Muscle layer of colon (tissue), 2 donors: ENCODE measurements around the gene MEGF10.
"Not testable (repeated sequence)": the region's sequence is repeated elsewhere in the genome, so short reads cannot be mapped to it uniquely, and the experiment has no call there.

Experiments used
- H3K27ac ChIP-seq: one replicate; pipeline ENCODE4 v1.7.0; 2013; ENCODE audit warnings: low read depth, mild to moderate bottlenecking, low read length, moderate library complexity
- H3K27me3 ChIP-seq, 2 donors: one replicate each; pipeline ENCODE4 v1.7.0; 2013; ENCODE audit warnings: low read length in 2 of 2, mild to moderate bottlenecking in 2 of 2; ENCODE audit not compliant: insufficient read depth in 2 of 2, control insufficient read depth in 1 of 2
- H3K36me3 ChIP-seq: one replicate; pipeline ENCODE4 v1.7.0; 2013; ENCODE audit warnings: mild to moderate bottlenecking, low read length; ENCODE audit not compliant: insufficient read depth
- H3K4me1 ChIP-seq: one replicate; pipeline ENCODE4 v1.7.0; 2013; ENCODE audit warnings: mild to moderate bottlenecking, low read length; ENCODE audit not compliant: insufficient read depth
- H3K4me3 ChIP-seq, 2 donors: one replicate each; pipeline ENCODE4 v1.7.0; 2013; ENCODE audit warnings: low read length in 2 of 2, low read depth in 1 of 2, mild to moderate bottlenecking in 1 of 2, moderate library complexity in 1 of 2
- H3K9ac ChIP-seq: one replicate; pipeline ENCODE4 v1.7.0; 2013; ENCODE audit warnings: low read length
- H3K9me3 ChIP-seq: one replicate; pipeline ENCODE4 v1.7.0; 2013; ENCODE audit warnings: mild to moderate bottlenecking, low read length
- donor health status: abdominal sarcoma.
- donor health status: Adenocarcinoma of cecum.

Gene MEGF10

GRCh38 chr5:127299678-127300077, 9.1 kb downstream of the MEGF10 start:
- H3K9ac ChIP-seq = no peak overlapping the region
- H3K27me3 ChIP-seq = no peaks in the 10 kb centered on the region
- no peak overlapping the region for H3K27ac ChIP-seq
- H3K9me3 ChIP-seq = no peaks in the 10 kb centered on the region
- no peaks in the 10 kb centered on the region for H3K36me3 ChIP-seq
- no peaks in the 10 kb centered on the region for H3K4me1 ChIP-seq
- no peak overlapping the region for H3K4me3 ChIP-seq

GRCh38 chr5:127302509-127302908, 11.9 kb downstream of the MEGF10 start:
- Histone ChIP-seq H3K36me3 (no peaks in the 10 kb centered on the region), H3K27ac (no peak overlapping the region), H3K9me3 (no peaks in the 10 kb centered on the region), H3K27me3 (no peaks in the 10 kb centered on the region), H3K4me1 (no peaks in the 10 kb centered on the region), H3K4me3 (no peak overlapping the region), H3K9ac (no peak overlapping the region)

GRCh38 chr5:127303404-127303803, 12.8 kb downstream of the MEGF10 start:
- H3K27me3 ChIP-seq = no peaks in the 10 kb centered on the region
- H3K9me3 ChIP-seq = no peaks in the 10 kb centered on the region
- H3K36me3 ChIP-seq = no peaks in the 10 kb centered on the region
- H3K9ac ChIP-seq = no peak overlapping the region
- H3K27ac ChIP-seq = no peak overlapping the region
- H3K4me3 ChIP-seq = no peak overlapping the region
- H3K4me1 ChIP-seq = no peaks in the 10 kb centered on the region

- H3K4me1 ChIP-seq = no peaks in the 10 kb centered on the region
- H3K4me3 ChIP-seq = no peak overlapping the region
- no peak overlapping the region for H3K27ac ChIP-seq
Observed at GRCh38 chr5:127305493-127305892, 14.9 kb downstream of the MEGF10 start.

GRCh38 chr5:127306036-127306435, 15.4 kb downstream of the MEGF10 start:
- no peak overlapping the region for H3K4me3 ChIP-seq
- H3K36me3 ChIP-seq = no peaks in the 10 kb centered on the region
- H3K4me1 ChIP-seq = no peaks in the 10 kb centered on the region
- no peaks in the 10 kb centered on the region for H3K27me3 ChIP-seq
- H3K9ac ChIP-seq = no peak overlapping the region
- H3K27ac ChIP-seq = no peak overlapping the region
- H3K9me3 ChIP-seq = no peaks in the 10 kb centered on the region

More at GRCh38 chr5:127305493-127305892, 14.9 kb downstream of the MEGF10 start:
- no peak overlapping the region for H3K9ac ChIP-seq
- H3K27me3 ChIP-seq = no peaks in the 10 kb centered on the region
- H3K36me3 ChIP-seq = no peaks in the 10 kb centered on the region
- H3K9me3 ChIP-seq = no peaks in the 10 kb centered on the region

- Histone ChIP-seq H3K9ac (no peak overlapping the region), H3K27me3 (no peaks in the 10 kb centered on the region), H3K4me3 (no peak overlapping the region), H3K27ac (no peak overlapping the region), H3K9me3 (no peaks in the 10 kb centered on the region), H3K4me1 (no peaks in the 10 kb centered on the region), H3K36me3 (no peaks in the 10 kb centered on the region)
Observed at GRCh38 chr5:127306647-127307046, 16.1 kb downstream of the MEGF10 start.

- Histone ChIP-seq H3K9ac (no peak overlapping the region), H3K27me3 (no peaks in the 10 kb centered on the region), H3K4me3 (no peak overlapping the region), H3K4me1 (no peaks in the 10 kb centered on the region), H3K9me3 (no peaks in the 10 kb centered on the region), H3K36me3 (no peaks in the 10 kb centered on the region), H3K27ac (no peak overlapping the region)
Observed at GRCh38 chr5:127307868-127308267, 17.3 kb downstream of the MEGF10 start.

GRCh38 chr5:127308325-127308724, 17.7 kb downstream of the MEGF10 start:
- H3K9me3 ChIP-seq, H3K4me3 ChIP-seq, H3K36me3 ChIP-seq, H3K9ac ChIP-seq, H3K27ac ChIP-seq, H3K27me3 ChIP-seq, H3K4me1 ChIP-seq: not testable (repeated sequence)

GRCh38 chr5:127308945-127309344, 18.3 kb downstream of the MEGF10 start:
- H3K4me1 ChIP-seq = no peaks in the 10 kb centered on the region
- H3K27me3 ChIP-seq = no peaks in the 10 kb centered on the region
- no peaks in the 10 kb centered on the region for H3K9me3 ChIP-seq
- no peak overlapping the region for H3K9ac ChIP-seq
- H3K36me3 ChIP-seq = no peaks in the 10 kb centered on the region
- no peak overlapping the region for H3K4me3 ChIP-seq
- H3K27ac ChIP-seq = no peak overlapping the region

- no peak overlapping the region for H3K4me3 ChIP-seq
- no peak overlapping the region for H3K27ac ChIP-seq
- no peak overlapping the region for H3K9ac ChIP-seq
- H3K36me3 ChIP-seq = no peaks in the 10 kb centered on the region
- H3K27me3 ChIP-seq = no peaks in the 10 kb centered on the region
- H3K9me3 ChIP-seq = no peaks in the 10 kb centered on the region
- no peaks in the 10 kb centered on the region for H3K4me1 ChIP-seq
Observed at GRCh38 chr5:127311349-127311748, 20.8 kb downstream of the MEGF10 start.

- no peak overlapping the region for H3K27ac ChIP-seq
- no peaks in the 10 kb centered on the region for H3K27me3 ChIP-seq
- H3K9me3 ChIP-seq = no peaks in the 10 kb centered on the region
- no peaks in the 10 kb centered on the region for H3K36me3 ChIP-seq
- H3K4me3 ChIP-seq = no peak overlapping the region
- H3K4me1 ChIP-seq = no peaks in the 10 kb centered on the region
- H3K9ac ChIP-seq = no peak overlapping the region
Observed at GRCh38 chr5:127311781-127312525, 21.4 kb downstream of the MEGF10 start.

GRCh38 chr5:127313379-127313778, 22.8 kb downstream of the MEGF10 start:
- H3K36me3 ChIP-seq = no peaks in the 10 kb centered on the region
- H3K27ac ChIP-seq = no peak overlapping the region
- no peaks in the 10 kb centered on the region for H3K4me1 ChIP-seq
- H3K4me3 ChIP-seq = no peak overlapping the region
- H3K9me3 ChIP-seq = no peaks in the 10 kb centered on the region
- no peak overlapping the region for H3K9ac ChIP-seq
- H3K27me3 ChIP-seq = no peaks in the 10 kb centered on the region
